Measurements from ENCODE around the gene PAK6. TPM values are rescaled to one million over a fixed set of nuclear protein-coding genes. Genes with fewer than 3 reads are reported as not detected.

PAK6 gene
- total RNA-seq, 2 donors from 2014 or later = 13.8 to 190 TPM

- 89% methylated on average over 12 of the region's 12 CpGs for WGBS
- Histone ChIP-seq H3K27me3 (replicated peaks; ENCODE audit: insufficient read depth) (no peaks in the 10 kb centered on the region), H3K9me3 (no peaks in the 10 kb centered on the region), H3K4me3 (no peak overlapping the region), H3K27ac (no peak overlapping the region), H3K36me3 (no peaks in the 10 kb centered on the region), H3K4me1 (replicated peaks) (peaks cover 8% of the 10 kb centered on the region)
- no peak for DNase-seq (ENCODE audit: low spot score)
- no peak for TF ChIP-seq POLR2AphosphoS5 (IDR thresholded peaks at IDR 0.05)
- intact Hi-C loops (cut with DNase I) = no loop called here
Observed at GRCh38 chr15:40247406-40247971, 8.6 kb downstream of the PAK6 start.

GRCh38 chr15:40248006-40248783 is 9.3 kb downstream of the PAK6 start:
- no peak for TF ChIP-seq POLR2AphosphoS5 (IDR thresholded peaks at IDR 0.05)
- Histone ChIP-seq H3K9me3 (no peaks in the 10 kb centered on the region), H3K27ac (peak overlapping the region; percentile 3 to 31), H3K4me1 (replicated peaks) (peaks cover 8% of the 10 kb centered on the region), H3K36me3 (no peaks in the 10 kb centered on the region), H3K27me3 (replicated peaks; ENCODE audit: insufficient read depth) (no peaks in the 10 kb centered on the region), H3K4me3 (no peak overlapping the region)
- intact Hi-C loops (cut with DNase I) = no loop called here
- no peak for DNase-seq (ENCODE audit: low spot score)
- 84% methylated on average over 17 of the region's 17 CpGs for WGBS

GRCh38 chr15:40249477-40250303 is 10.8 kb downstream of the PAK6 start:
- Histone ChIP-seq H3K9me3 (no peaks in the 10 kb centered on the region), H3K4me3 (no peak overlapping the region), H3K36me3 (no peaks in the 10 kb centered on the region), H3K27ac (peak overlapping the region; percentile 3 to 31), H3K4me1 (replicated peaks) (peaks cover 10% of the 10 kb centered on the region), H3K27me3 (replicated peaks; ENCODE audit: insufficient read depth) (no peaks in the 10 kb centered on the region)
- intact Hi-C loops (cut with DNase I) = no loop called here
- WGBS = 14% methylated on average over 11 of the region's 11 CpGs
- TF ChIP-seq POLR2A (IDR thresholded peaks at IDR 0.05) (no peak), POLR2AphosphoS5 (IDR thresholded peaks at IDR 0.05) (peak; percentile 72), CTCF (IDR thresholded peaks at IDR 0.05) (no peak)
- DNase-seq (ENCODE audit: low spot score) = peak; percentile 74

GRCh38 chr15:40250304-40250656 is 11.4 kb downstream of the PAK6 start:
- TF ChIP-seq POLR2A (IDR thresholded peaks at IDR 0.05) (no peak), CTCF (IDR thresholded peaks at IDR 0.05) (no peak), POLR2AphosphoS5 (IDR thresholded peaks at IDR 0.05) (no peak)
- intact Hi-C loops (cut with DNase I) = no loop called here
- Histone ChIP-seq H3K36me3 (no peaks in the 10 kb centered on the region), H3K4me1 (replicated peaks) (peaks cover 10% of the 10 kb centered on the region), H3K9me3 (no peaks in the 10 kb centered on the region), H3K27me3 (replicated peaks; ENCODE audit: insufficient read depth) (no peaks in the 10 kb centered on the region), H3K4me3 (no peak overlapping the region), H3K27ac (peak overlapping the region in 1 of 2 donors; percentile 31)
- 87% methylated on average over 8 of the region's 8 CpGs for WGBS
- no peak for DNase-seq (ENCODE audit: low spot score)

- intact Hi-C loops (cut with DNase I) = no loop called here
- WGBS = 94% methylated on average over 13 of the region's 13 CpGs
- H3K4me3 ChIP-seq = no peak overlapping the region
- DNase-seq (ENCODE audit: low spot score) = no peak
- H3K36me3 ChIP-seq = no peaks in the 10 kb centered on the region
- H3K27ac ChIP-seq = no peak overlapping the region
- no peak for TF ChIP-seq CTCF (IDR thresholded peaks at IDR 0.05)
- no peak for TF ChIP-seq POLR2AphosphoS5 (IDR thresholded peaks at IDR 0.05)
- TF ChIP-seq POLR2A (IDR thresholded peaks at IDR 0.05) = no peak
- H3K9me3 ChIP-seq = no peaks in the 10 kb centered on the region
- no peaks in the 10 kb centered on the region for H3K27me3 ChIP-seq (replicated peaks; ENCODE audit: insufficient read depth)
- H3K4me1 ChIP-seq (replicated peaks) = peaks cover 6% of the 10 kb centered on the region
Observed at GRCh38 chr15:40250771-40251483, 12.1 kb downstream of the PAK6 start.

Data from prostate gland (tissue), 2 donors.